Fibroblast of lung (primary cell): ENCODE results near the gene NKX2-1. TPM values are rescaled to one million over a fixed set of nuclear protein-coding genes. Genes with fewer than 3 reads are reported as not detected.

ENCODE experiments used
- DNase-seq, 2 donors: peaks; one replicate each; pipeline versions ENCODE4 v3.0.0 to v3.0.0-alpha.2; 2010; ENCODE audit warnings: low read depth in 2 of 2
- H2AFZ ChIP-seq: 2 replicates; pipeline ENCODE4 v1.5.1; 2012; ENCODE audit warnings: low read length, control low read depth, inconsistent platforms
- H3K27ac ChIP-seq: 2 replicates; pipeline ENCODE4 v1.5.1; 2011; ENCODE audit warnings: low read length, control low read depth; ENCODE audit not compliant: insufficient read depth
- H3K27me3 ChIP-seq: 2 replicates; pipeline ENCODE4 v1.5.1; 2011; ENCODE audit warnings: mild to moderate bottlenecking, low read length; ENCODE audit not compliant: control insufficient read depth, insufficient read depth
- H3K36me3 ChIP-seq: 2 replicates; pipeline ENCODE4 v1.5.1; 2011; ENCODE audit warnings: low read length; ENCODE audit not compliant: control insufficient read depth, insufficient read depth
- H3K4me1 ChIP-seq: 2 replicates; pipeline ENCODE4 v1.5.1; 2011; ENCODE audit warnings: low read length; ENCODE audit not compliant: control insufficient read depth, insufficient read depth; ENCODE audit errors: extremely low read depth
- H3K4me2 ChIP-seq: 2 replicates; pipeline ENCODE4 v1.5.1; 2011; ENCODE audit warnings: low read length, control low read depth; ENCODE audit not compliant: insufficient read depth; ENCODE audit errors: extremely low read depth
- H3K4me3 ChIP-seq, 4 experiments: fragments of 200-600 bp in 1 of 4; sonication (generic) in 1 of 4; replicated peaks in 1 of 4; 2 replicates each; pipeline ENCODE4 v1.5.1; 2011 to 2016; ENCODE audit warnings: low read length in 4 of 4, low read depth in 3 of 4, mild to moderate bottlenecking in 3 of 4, control low read depth in 2 of 4, inconsistent platforms in 1 of 4, mixed read lengths in 1 of 4; ENCODE audit not compliant: insufficient read depth in 1 of 4; ENCODE audit errors: control extremely low read depth in 1 of 4
- H3K79me2 ChIP-seq: 2 replicates; pipeline ENCODE4 v1.5.1; 2012; ENCODE audit warnings: mild to moderate bottlenecking, low read length, inconsistent platforms; ENCODE audit not compliant: control insufficient read depth, insufficient read depth
- H3K9ac ChIP-seq: 2 replicates; pipeline ENCODE4 v1.5.1; 2011; ENCODE audit warnings: mild to moderate bottlenecking, low read length, control low read depth; ENCODE audit not compliant: insufficient read depth
- H3K9me3 ChIP-seq: 2 replicates; pipeline ENCODE4 v1.5.1; 2012; ENCODE audit warnings: low read depth, low read length; ENCODE audit not compliant: control insufficient read depth, insufficient read depth
- H4K20me1 ChIP-seq: 2 replicates; pipeline ENCODE4 v1.5.1; 2011; ENCODE audit warnings: low read length; ENCODE audit not compliant: control insufficient read depth, insufficient read depth; ENCODE audit errors: extremely low read depth
- CTCF ChIP-seq, 2 donors: IDR thresholded peaks in 1 of 2; conservative IDR thresholded peaks in 1 of 2; 1 replicate in 1 of 2; 2 replicates in 1 of 2; pipeline ENCODE4 v1.5.1; 2011 to 2012; ENCODE audit warnings: low read length in 2 of 2, control low read depth in 1 of 2, inconsistent platforms in 1 of 2, low read depth in 1 of 2, mild to moderate bottlenecking in 1 of 2
- EZH2 ChIP-seq: IDR thresholded peaks from 2 replicates; pipeline ENCODE4 v1.5.1; 2012; ENCODE audit warnings: low read length, control low read depth, mild to moderate bottlenecking; ENCODE audit errors: missing control alignments
- polyA plus RNA-seq, 2 donors: library from polyadenylated mRNA; depleted of rRNA in 1 of 2; stranded (reverse) in 1 of 2; unstranded in 1 of 2; fragments of >200 nt; gene quantifications; 2 replicates each; pipeline ENCODE4 v1.2.1, GENCODE V29; 2011 to 2012; ENCODE audit warnings: missing spikeins in 1 of 2
- total RNA-seq: library from RNA; depleted of rRNA; stranded (reverse); fragments of >200 nt; gene quantifications from 2 replicates; pipeline ENCODE4 v1.2.1, GENCODE V29; 2014

Gene NKX2-1
- total and polyA plus RNA-seq, 2 donors (not counting 1 experiment from before 2014, with no cell fraction given) = not detected

GRCh38 chr14:36522347-36522971 lies 2.4 kb upstream of the NKX2-1 start:
- peaks cover 69% of the 10 kb centered on the region for H3K27me3 ChIP-seq
- no peak overlapping the region for H3K4me2 ChIP-seq
- TF ChIP-seq CTCF (conservative IDR thresholded peaks at IDR 0.05 in 1 of 2, IDR thresholded peaks at IDR 0.05 in 1 of 2; ENCODE audit: low read depth in 1 of 2, low read length in 2 of 2) = no peak
- TF ChIP-seq EZH2 = no peak

GRCh38 chr14:36521598-36522345 lies 1.7 kb upstream of the NKX2-1 start:
- H3K4me3 ChIP-seq = no peak overlapping the region
- no peak overlapping the region for H3K9ac ChIP-seq
- no peaks in the 10 kb centered on the region for H3K36me3 ChIP-seq
- no peak overlapping the region for H3K27ac ChIP-seq
- DNase-seq = no peak
- H3K9me3 ChIP-seq = no peaks in the 10 kb centered on the region
- no peaks in the 10 kb centered on the region for H3K4me1 ChIP-seq
- H3K79me2 ChIP-seq = no peaks in the 10 kb centered on the region
- no peak overlapping the region for H3K4me2 ChIP-seq
- H4K20me1 ChIP-seq = no peaks in the 10 kb centered on the region
- no peak overlapping the region for H2AFZ ChIP-seq
- H3K27me3 ChIP-seq = peaks cover 74% of the 10 kb centered on the region
- TF ChIP-seq CTCF (conservative IDR thresholded peaks at IDR 0.05 in 1 of 2, IDR thresholded peaks at IDR 0.05 in 1 of 2; ENCODE audit: low read depth in 1 of 2, low read length in 2 of 2) (no peak), EZH2 (peak; percentile 48)

More at GRCh38 chr14:36522347-36522971, 2.4 kb upstream of the NKX2-1 start:
- H3K79me2 ChIP-seq = no peaks in the 10 kb centered on the region
- no peak for DNase-seq
- no peak overlapping the region for H3K9ac ChIP-seq
- H3K27ac ChIP-seq = no peak overlapping the region
- H3K9me3 ChIP-seq = no peaks in the 10 kb centered on the region
- H3K36me3 ChIP-seq = no peaks in the 10 kb centered on the region
- H3K4me3 ChIP-seq = no peak overlapping the region
- H4K20me1 ChIP-seq = no peaks in the 10 kb centered on the region
- no peak overlapping the region for H2AFZ ChIP-seq
- no peaks in the 10 kb centered on the region for H3K4me1 ChIP-seq

- Histone ChIP-seq H4K20me1 (no peaks in the 10 kb centered on the region), H3K4me1 (no peaks in the 10 kb centered on the region), H3K27ac (no peak overlapping the region), H3K9me3 (no peaks in the 10 kb centered on the region), H2AFZ (no peak overlapping the region), H3K4me2 (peak overlapping the region; percentile 13), H3K79me2 (no peaks in the 10 kb centered on the region), H3K27me3 (peaks cover 75% of the 10 kb centered on the region), H3K4me3 (no peak overlapping the region), H3K36me3 (no peaks in the 10 kb centered on the region), H3K9ac (no peak overlapping the region)
- TF ChIP-seq CTCF (conservative IDR thresholded peaks at IDR 0.05 in 1 of 2, IDR thresholded peaks at IDR 0.05 in 1 of 2; ENCODE audit: low read depth in 1 of 2, low read length in 2 of 2) (peak; percentile 14 to 15), EZH2 (peak; percentile 50)
- DNase-seq = peak in 1 of 2 donors; percentile 11
Observed at GRCh38 chr14:36520601-36521525, 831 bp upstream of the NKX2-1 start.
